GM18867 (cell line): ENCODE data around the gene ABCA3.
"Not testable (repeated sequence)": the region's sequence is repeated elsewhere in the genome, so short reads cannot be mapped to it uniquely, and the experiment has no call there.

Source experiments
- ATAC-seq: cut with Tn5 transposase; IDR thresholded peaks from one replicate; pipeline ENCODE4 v1.9.1; 2021; ENCODE audit warnings: mild to moderate bottlenecking, moderate library complexity; ENCODE audit not compliant: unreplicated experiment

ABCA3 gene

DNA sequence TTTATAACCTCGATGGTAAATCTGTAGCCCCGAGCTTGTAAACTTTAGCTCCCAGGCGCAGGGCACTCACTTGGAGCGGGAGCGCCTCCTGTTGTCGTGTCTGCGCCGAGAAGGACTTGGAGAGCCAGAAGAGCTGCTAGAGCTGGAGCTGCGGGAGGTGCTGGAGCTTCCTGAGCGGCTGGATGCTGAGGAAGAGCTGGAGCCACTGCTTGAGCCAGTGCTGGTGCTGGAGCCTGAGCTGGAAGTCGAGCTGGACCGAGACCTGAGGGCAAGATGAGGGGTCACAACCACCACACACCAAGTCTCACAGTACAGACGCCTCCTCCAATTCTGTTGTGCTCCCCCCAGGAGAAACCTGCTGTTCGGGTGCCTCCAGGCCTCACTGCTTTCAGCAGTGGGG, 77.5 kb downstream of the ABCA3 start:
- ATAC-seq, result not testable (repeated sequence)

DNA sequence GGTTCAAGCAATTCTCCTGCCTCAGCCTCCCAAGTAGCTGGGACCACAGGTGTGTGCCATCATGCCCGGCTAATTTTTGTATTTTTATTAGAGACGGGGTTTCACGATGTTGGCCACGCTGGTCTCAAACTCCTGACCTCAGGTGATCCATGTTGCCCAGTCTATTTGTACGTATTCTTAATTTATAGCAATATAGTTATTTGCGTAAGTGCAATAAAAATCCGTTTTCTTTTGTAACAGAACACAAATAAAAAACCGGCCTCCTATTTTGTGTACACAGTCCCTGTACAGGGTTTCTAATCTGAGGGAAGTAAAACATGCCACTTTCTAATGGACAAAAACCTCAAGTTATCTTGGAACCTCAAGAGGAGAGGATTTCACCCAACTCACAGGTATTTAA, 80.3 kb downstream of the ABCA3 start:
- ATAC-seq, result no peak

DNA sequence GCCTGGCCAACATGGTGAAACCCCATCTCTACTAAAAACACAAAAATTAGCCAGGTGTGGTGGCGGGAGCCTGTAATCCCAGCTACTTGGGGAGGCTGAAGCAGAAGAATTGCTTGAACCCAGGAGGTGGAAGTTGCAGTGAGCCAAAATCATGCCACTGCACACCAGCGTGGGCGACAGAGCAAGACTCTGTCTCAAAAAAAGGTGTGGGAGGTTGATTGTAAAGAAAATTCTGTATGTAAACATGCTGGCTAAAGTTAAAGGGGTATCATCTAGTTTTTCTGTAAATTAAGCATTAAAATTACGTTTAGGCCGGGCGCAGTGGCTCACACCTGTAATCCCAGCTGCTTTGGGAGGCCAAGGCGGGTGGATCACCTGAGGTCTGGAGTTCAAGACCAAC, 82.0 kb downstream of the ABCA3 start:
- ATAC-seq, result not testable (repeated sequence)

DNA sequence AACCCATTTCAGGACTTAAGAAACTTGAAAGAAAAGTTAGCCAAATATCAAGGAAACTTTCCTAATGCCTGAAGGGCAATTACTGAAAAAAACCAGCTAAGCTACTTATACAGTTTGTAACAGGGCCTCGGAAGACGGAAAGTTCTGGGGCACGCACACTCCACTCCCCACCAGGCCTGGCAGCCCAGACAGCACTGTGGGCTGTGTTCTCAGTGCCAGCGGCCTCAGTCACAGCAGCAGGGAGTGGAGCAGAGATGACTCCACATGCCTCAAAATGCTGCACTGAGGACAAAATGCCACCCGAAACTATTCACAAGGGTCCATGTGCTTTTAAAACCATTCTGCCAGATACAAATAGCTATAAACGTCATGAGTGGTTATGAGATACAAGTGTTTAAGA, 82.8 kb downstream of the ABCA3 start:
- no peak for ATAC-seq

DNA sequence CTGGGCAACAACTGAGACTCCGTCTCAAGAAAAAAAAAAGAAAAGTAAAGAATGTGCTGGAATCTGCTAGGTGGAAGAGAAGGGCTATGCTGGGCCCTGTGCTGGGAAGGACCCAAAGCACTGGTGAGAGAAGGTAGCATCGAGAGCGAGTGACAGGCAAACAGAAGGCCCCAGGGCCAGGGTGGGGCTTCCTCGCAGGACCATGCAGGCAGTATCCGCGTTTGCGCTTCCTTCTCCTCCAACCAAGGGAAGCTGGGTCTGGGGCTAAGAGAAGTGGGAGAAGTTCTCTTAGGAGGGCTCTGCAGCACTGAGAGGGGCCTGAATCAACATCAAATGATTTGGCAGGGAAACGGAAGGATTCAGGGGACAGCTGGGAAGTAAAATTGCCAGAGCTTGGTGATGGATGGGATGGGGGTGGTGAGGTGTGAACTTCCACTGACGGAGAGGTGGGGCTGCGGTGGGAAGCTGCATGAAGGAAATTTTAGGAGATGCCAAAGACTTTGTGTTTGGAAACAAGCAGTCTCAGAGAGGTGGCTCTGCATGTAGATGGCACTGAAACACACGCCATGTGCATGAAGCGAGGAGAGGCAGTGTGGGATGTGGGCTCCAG, 83.9 kb downstream of the ABCA3 start:
- ATAC-seq, result no peak

DNA sequence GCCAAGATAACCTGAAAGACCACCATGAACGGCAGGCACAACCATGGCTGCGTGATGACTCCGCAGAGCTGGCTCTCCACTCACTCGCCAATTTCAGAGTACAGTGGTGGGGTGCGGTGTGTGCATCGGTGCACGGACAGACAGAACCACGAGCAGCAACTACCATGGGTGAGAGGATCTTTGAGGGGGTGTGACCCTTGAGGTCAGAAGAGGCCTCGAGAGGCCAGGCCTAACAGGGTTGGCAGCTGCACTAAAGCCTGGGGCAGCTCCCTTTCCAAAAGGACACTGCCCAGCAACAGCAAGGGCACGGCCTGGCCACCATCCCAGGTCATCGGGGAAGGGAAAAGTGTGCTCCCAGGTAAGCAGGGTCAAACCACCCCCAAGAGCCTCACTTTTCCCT, 87.2 kb downstream of the ABCA3 start:
- no peak for ATAC-seq

DNA sequence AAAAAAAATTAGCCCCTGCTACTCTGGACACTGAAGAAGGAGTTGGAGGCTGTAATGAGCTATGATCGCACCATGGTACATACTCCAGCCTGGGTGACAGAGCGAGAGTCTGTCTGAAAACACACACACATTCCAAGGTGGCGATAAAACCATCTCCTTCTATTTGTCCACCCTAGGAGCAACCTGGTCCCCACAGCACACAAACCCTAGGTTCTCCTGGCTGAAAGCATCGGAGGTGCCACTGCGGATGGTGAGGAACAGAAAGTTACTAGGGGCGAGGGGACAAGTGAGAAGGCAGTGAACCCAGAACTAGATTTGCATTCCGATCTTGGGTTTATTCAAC, 87.8 kb downstream of the ABCA3 start:
- no peak for ATAC-seq

DNA sequence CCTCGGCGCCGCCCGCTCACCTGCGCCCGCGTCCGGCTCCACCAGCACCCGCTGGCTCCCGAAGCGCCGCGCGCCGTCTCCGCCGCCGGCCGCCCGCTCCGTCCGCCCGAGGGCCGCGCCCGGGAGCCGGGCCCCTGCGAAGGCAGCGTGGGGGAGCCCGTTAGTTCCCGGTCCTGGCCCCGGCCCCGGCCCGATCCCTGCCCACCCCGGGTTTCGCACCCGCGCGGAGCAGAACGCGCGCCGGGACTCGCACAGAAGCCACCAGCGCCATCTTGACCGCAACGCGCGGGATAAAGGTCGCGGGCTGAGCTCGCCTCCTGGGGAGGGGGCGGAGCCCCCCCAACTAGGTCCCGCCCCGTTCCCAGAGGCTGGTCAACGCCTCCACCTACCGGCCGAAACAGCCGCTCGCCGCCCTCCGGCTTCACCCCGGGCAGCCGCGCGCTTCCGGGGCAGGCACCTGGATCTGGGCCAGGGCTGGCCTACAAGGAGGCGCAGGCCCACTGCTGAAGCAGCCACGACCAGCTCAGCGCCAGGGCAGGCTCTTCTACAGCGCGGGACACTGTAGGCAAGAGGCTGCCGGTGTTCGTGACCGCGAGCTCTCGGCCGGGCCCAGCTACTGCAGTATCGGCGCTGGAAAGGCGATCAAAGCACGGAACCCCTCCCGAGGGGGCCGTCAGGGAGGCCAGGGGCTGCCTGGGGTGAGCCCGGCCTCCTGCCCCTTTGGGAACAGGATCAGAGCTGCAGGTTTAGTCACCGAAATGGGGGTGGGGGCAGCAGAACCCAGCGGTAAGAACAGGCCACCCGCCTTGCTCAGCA, 89.0 kb downstream of the ABCA3 start, which contains the start of gene ECI1:
Gene ECI1 (minus strand): TSS at position 292 of the 816 bp plus-strand sequence. CDS start 21 bp downstream, at position 271.
- ATAC-seq, result peak; percentile 91

DNA sequence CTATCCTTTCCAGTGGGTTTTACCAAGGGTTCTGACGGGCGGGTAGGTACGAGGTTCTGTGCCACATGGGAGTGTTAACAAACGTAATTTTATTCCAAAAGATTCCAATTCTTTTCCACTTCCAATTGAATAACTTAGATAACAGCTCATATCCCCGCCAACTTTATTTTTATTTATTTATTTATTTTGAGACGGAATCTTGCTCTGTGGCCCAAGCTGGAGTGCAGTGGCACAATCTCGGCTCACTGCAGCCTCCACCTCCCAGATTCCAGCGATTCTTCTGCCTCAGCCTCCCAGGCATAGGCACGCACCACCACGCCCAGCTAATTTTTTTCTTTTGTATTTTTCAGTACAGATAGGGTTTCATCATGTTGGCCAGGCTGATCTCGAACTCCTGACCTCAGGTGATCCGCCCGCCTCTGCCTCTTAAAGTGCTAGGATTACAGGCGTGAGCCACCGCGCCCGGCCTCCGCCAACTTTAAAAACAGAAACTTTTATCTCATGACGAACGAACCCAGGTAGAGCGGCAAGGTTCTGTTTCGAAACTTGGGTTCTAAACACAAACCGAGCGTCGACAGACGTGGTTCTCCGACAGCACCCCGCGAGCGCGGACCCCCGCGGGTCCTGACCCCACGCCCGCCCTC, 89.8 kb downstream of the ABCA3 start:
- ATAC-seq, result no peak

DNA sequence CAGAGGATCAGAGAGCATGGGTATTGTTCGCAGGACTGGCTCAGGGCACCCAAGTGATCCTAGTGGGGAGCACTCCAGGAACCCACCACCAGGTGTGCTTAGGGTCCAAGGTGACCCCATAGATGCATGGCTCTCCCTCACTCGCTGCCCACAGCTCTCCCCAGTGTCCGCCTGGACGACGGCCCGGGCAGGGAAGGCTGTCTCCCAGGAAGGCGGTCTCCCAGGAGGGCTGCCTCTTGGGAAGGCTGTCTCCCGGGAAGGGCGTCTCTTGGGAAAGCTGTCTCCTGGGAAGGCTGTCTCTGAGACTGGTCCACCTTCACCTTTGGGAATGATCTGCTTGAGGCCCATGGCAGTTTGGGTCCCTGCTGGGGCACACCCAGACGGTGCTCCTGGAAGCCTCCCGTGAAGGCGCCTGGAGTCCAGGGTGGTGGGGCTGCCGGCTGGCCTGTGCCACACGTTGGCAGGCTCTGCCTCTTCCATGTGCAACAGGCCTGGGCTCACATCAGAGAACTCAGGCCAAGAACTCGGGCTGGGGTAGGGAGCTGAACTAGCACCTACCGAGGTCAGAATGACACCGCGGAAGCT, 94.1 kb downstream of the ABCA3 start:
- no peak for ATAC-seq

DNA sequence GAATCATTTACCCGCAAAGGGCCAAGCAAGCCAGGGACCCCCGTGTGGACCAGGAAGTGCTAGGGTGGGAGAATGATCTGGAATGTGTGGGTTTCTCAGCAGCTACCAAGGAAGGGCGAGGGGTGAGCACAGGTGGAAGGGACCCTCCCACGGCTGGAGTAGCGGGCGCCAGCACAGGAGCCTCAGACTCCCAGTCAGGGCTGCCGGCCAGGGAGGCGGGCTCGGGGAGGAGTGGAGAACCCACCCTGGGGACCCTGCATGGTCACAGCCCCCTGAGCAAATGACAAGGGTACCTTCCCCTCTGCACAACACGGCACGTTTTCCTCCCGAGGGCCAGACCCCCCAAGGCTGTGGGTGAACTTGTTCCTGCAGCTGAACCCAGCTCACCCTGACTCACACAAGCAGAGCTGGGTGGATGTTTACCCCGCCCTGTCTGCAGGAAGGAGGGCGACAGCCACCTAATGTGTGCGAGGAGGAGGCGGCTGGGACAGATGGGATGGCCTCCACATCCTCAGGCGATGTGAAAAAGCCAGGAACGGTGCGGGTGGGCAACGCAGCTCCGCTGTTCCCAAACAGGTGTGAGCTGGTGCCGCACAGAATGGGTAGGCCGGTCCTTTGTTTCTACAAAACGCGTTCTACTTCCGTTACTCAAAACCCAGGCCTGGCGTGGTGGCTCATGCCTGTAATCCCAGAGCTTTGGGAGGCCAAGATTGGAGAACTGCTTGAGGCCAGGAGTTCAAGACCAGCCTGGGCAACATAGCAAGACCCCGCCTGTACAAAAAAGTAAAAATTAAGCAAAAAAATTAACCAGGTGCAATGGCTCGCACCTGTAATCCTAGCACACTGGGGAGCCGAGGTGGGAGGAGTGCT, 95.4 kb downstream of the ABCA3 start:
- no peak for ATAC-seq

DNA sequence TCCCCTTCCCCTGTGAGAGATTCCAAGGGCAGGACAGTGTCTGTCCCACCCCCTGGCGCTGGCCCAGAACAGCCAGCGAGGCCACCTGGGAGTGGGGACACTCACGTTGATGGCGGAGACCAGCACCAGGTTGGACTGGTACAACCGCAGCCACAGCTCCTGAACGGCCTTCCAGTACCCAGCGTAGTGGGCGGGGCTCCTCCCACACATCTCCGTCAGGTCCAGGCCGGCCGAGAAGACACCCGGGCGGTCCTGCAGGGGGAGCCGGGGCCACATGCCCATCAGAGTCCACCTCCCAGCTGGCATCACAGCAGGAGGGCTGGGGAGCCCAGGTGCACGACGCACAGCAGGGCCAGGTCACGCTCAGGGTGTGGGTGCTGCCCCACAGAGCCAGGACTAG, 96.2 kb downstream of the ABCA3 start:
- no peak for ATAC-seq

DNA sequence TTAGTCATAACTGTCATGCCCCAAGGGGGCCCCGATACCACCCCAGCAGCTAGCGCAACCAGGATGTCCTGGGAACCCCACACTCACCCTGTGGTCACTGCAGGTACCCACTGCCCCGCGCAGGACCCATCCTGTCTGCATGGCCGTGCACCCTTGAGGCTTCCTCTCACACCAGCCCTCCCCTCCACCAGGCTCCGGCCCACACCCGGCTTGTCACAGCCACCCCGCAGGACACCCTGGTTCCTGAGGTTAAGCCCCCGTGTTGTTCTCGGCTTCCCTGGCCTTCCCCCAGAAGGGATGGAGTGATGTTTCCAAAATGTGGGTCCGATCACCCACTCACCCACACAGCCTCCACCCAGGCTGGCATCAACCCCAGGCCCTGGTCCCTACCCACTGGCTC, 96.7 kb downstream of the ABCA3 start:
- ATAC-seq, result no peak

DNA sequence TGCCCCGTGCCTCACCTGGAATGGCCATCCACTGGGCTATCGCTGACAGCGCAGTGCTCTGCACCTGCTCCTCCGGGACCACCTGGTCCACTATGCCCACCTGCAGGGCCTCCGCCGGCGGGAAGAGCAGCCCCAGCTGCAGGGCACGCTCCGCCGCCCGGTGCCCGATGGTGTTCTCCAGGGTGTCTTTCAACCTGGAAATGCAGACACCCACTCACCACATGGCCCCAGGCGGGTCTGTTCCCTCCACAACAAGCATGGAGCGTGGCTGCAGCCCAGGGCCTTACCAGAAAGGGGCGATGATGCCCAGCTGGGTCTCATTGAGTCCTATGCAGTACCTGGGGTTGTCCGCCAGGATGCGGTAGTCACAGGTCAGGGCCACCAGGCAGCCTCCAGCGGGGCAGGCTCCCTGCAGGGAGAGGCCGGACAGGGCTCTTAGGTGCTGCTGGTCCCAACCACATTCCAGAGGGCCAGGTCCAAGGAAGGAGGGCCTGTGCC, 97.4 kb downstream of the ABCA3 start:
- no peak for ATAC-seq

DNA sequence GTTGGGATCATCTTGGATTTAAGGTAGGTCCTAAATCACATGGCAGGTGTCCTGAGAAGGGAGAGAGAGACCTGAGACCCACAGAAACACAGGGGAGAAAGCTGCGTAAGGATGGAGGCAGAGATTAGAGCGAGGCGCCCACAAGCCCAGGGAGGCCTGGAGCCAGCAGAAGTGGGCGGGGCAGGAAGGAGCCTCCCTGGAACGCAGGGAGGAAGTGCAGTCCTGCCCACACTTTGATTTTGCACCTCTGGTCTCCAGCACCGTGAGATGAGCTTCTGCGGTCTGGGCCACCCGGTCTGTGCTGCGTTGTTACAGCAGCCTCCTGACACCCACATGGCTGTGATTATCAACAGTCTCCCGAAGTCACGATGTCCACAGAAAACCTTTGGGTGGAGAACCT, 97.9 kb downstream of the ABCA3 start:
- no peak for ATAC-seq

DNA sequence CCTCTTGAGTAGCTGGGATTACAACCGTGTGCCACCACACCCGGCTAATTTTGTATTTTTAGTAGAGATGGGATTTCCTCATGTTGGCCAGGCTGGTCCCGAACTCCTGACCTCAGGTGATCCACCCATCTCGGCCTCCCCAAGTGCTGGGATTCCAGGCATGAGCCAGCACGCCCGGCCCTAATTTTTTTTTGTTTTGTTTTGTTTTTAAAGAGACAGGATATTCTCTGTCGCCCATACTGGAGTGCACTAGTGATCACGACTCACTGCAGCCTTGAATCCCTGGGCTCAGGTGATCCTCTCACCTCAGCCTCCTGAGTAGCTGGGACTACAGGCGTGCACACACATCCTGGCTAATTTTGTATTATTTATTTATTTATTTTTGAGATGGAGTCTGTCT, 100.2 kb downstream of the ABCA3 start:
- not testable (repeated sequence) for ATAC-seq

DNA sequence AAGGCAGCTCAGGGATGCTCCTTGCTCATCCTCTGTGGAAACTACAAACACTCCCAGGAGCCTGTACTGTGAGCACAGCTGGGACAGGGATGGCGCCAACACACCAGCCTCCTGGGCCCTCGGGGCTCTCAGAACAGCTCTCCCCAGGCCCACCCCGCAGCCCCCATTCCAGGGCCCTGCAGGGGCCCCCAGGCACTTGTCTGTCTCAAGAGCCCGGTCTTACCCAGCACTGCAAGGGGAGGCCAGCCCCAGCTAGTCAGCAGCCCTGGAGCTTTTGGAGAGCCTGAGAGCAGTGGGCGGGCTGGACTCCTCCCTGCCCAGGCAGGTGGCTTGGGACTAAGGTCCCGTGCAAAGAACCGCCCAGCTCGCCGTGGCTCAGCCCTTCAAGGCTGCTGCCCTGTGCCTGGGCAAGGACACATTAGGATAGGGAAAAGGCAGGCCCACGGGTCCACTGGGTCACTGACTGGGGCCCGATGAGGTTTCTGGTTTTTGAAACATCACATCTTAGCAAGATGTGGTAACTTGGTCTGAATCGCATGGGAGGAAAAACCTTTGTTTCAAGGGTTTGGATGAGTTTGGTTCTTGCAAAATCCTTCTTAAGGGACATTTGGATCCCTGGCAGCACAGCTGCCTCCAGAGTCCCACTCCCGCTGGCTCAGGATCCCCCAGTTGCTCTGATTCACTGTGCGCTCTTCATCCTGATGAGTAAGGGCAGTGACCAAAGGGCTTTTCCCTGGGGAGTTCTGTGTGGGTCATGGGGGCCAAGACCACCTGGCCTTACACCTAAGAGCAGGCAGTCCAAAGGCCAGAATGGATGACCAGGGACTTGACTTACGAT, 101.5 kb downstream of the ABCA3 start:
- ATAC-seq, result no peak

DNA sequence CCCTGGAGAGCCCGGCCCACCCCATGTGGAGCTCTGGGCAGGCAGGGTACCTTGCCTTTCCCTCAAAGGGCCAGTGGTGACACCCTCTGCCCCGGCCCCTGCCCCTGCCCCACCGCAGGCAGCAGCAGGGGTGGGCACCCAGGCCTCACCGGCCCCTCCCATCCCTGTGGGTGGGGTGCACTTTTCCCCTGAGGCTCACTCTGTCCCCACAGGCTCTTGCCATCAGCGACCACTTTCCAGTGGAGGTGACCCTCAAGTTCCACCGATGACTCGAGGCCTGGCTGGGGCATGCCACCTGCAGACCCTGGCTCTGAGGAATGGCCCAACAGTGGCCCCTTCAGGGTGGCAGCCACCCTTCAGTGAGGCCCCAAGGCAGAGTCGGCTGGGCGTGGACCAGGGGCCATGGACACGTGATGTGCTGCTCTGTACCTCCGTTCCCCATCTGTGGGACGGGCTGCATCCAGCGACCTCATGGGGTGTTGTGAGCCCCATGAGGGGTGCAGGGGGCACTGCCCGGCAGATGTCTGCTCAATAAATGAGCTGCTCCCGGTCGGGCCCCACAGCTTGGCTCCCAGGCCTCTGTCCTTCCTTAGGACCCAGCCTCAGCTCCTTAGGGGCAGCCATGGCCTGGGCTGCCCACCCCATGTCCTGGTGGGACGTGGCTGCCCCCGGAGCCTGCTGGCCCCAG, 102.2 kb downstream of the ABCA3 start:
- no peak for ATAC-seq

DNA sequence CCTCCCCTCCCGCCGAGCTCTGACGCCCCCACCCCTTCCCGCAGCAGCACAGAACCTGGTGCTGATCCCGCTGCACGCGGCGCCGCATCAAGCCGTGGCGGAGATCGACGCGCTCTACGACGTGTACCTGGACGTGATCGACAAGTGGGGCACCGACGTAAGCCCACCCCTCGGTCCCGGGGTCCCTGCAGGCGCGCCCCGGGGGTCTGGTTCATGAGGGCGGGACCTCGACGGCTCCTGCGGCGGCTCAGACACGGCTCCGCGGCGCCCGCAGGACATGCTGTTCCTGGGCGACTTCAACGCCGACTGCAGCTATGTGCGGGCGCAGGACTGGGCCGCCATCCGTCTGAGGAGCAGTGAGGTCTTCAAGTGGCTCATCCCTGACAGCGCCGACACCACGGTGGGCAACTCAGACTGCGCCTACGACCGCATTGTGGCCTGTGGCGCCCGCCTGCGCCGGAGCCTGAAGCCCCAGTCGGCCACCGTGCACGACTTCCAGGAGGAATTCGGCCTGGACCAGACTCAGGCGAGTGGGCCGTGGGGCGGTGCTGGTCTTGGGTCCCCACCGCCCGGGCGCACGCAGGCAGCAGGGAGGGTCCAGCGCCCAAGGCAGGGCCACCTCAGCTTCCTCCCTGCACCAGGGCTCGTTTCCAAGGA, 102.9 kb downstream of the ABCA3 start:
- ATAC-seq, result no peak
